ENCODE data around the gene MGMT.

MGMT gene

DNA sequence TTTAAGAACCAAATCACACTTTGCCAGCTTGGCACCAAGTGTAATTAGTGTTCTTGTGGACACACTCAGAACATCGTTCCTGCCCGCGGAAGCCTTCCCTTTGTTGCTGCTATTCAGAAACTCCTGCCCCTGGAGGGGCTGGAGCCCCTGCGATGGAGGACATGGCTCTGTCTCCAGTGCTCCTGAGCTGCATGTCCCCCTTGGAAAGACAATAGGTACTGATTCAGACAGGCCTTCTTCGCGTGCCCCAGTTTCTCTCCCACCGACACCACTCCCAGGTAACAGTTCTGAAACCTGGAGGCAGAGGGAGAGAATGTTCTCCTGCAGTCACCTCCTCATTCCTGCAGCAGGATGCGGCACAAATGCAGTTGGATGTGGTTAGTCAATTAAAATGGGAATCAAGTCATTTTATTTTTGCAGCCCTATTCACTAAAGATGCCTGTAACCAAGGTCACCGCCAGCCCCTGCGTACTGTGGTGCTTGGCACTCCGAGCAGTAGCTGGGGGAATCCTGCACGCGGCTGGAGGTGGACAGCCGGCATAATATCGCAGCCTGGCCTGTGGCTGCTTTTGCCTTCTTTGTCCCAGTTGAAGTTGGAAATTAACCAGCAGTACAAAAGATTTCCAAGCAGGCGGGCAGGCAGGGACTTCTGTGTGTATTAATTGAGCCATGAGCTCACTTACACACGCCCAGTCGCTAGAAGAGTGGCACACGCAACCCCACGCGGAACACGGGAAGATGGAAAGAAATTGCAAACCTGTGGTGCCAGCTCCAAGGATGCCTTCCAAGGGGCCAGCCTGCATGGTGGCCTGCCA lies 291.4 kb downstream of the MGMT start:
- Histone ChIP-seq H3K36me3 (peaks cover 13 to 69% (median 45%) of the 10 kb centered on the region in 11 experiments), H3K9ac (no peak overlapping the region), H4K20me1 (no peaks in the 10 kb centered on the region; a peak in 2 of 22 replicates), H3K27ac (no peak overlapping the region), H3K4me3 (no peak overlapping the region), H3K4me2 (peak overlapping the region in 8 of 11 experiments; percentile 7 to 91 (median 86); a peak in 8 of 22 replicates), H3K4me1 (peaks cover 13 to 40% (median 22%) of the 10 kb centered on the region in 10 experiments), H3K27me3 (no peaks in the 10 kb centered on the region), H3K9me3 (replicated peaks in 1 of 11) (peaks cover 14 to 26% (median 18%) of the 10 kb centered on the region in 11 experiments)
- TF ChIP-seq Cebpa-rat (IDR thresholded peaks at IDR 0.05) = no peak

DNA sequence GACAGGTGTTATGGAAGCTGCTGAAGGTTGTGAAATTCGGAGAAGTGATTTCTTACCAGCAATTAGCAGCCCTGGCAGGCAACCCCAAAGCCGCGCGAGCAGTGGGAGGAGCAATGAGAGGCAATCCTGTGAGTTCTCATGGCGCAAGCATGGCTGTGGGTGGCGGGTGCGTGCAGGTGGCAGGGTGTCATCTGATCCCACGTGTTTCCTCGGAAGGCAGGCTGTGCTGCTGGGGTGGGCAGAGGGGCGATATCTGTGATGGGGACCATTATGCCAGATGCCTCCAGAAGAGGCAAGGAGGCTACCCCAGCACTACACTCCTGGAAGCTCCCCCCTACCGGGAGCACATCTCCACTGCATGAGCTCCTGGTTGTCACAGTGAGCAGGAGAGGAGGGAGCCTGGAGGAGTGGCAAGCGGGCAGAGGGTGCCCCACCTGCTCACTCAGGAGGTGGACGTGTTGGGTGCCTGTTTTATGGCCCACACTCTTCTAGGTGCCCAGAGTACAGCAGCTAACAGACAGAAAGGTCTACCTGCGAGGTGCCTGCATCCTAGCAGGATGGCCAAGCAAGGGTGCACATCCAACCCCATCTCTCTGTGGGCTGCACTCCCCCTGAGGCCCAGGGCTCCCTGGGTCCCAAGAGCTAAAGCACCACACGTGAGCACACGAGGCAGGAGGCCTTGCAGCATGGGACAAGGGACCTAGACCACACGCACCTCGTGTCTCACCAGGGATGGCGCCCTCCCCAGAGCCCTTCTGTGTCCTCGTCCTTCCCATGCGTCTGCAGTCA lies 292.4 kb downstream of the MGMT start:
- Histone ChIP-seq H3K36me3 (peaks cover 13 to 64% (median 45%) of the 10 kb centered on the region in 11 experiments), H3K4me1 (peaks cover 13 to 39% (median 22%) of the 10 kb centered on the region in 10 experiments), H3K9me3 (replicated peaks in 1 of 11) (peaks cover 5 to 16% (median 9%) of the 10 kb centered on the region in 11 experiments), H3K27me3 (no peaks in the 10 kb centered on the region), H3K27ac (no peak overlapping the region), H4K20me1 (no peaks in the 10 kb centered on the region; a peak in 2 of 22 replicates), H3K4me2 (no peak overlapping the region), H3K9ac (no peak overlapping the region), H3K4me3 (no peak overlapping the region)
- TF ChIP-seq Cebpa-rat (IDR thresholded peaks at IDR 0.05) = no peak

DNA sequence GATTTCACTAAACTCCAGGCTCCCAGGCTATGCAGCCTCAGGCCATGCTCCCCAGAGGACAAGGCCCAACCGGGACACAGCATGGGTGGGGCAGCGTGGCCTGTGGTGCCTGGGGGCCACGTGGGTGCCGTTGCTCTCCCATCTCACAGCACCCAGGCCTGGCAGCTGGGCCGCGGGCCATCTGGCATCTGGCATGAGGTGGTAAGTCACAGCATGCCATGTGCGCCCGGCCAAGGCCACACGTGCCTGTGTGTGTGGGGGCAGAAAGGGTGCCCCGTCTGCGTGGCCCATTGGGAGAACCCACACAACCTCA lies 292.9 kb downstream of the MGMT start:
- Histone ChIP-seq H3K9ac (no peak overlapping the region), H4K20me1 (no peaks in the 10 kb centered on the region; a peak in 2 of 22 replicates), H3K4me1 (peaks cover 13 to 34% (median 22%) of the 10 kb centered on the region in 10 experiments), H3K27me3 (no peaks in the 10 kb centered on the region), H3K4me3 (no peak overlapping the region), H3K27ac (no peak overlapping the region), H3K4me2 (no peak overlapping the region), H3K9me3 (replicated peaks in 1 of 11) (peaks cover 0 to 11% (median 4%) of the 10 kb centered on the region in 11 experiments; a peak in 13 of 22 replicates), H3K36me3 (peaks cover 13 to 58% (median 42%) of the 10 kb centered on the region in 11 experiments)
- TF ChIP-seq Cebpa-rat (IDR thresholded peaks at IDR 0.05) = no peak

DNA sequence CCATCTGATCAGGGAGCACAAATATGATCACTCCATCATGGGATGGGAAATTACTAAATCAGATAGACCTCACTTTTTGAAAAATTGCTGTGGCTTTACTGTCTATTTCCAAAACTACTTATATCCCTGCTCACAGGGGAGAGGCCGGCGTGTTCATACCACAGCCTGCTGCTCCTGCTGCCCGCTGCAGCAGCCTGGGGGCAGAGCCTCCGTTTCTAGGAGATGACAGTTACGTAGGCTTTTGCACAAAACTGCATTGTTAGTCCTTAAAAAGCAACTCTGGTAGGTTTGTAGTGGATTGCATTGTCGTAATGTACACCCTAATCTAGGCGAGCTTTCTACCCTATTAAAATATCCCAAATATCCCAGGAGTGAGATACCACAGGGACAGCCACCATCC lies 293.4 kb downstream of the MGMT start:
- no peaks in the 10 kb centered on the region for H3K27me3 ChIP-seq
- peaks cover 13 to 31% (median 22%) of the 10 kb centered on the region in 10 experiments for H3K4me1 ChIP-seq
- H3K36me3 ChIP-seq = peaks cover 13 to 54% (median 42%) of the 10 kb centered on the region in 11 experiments

DNA sequence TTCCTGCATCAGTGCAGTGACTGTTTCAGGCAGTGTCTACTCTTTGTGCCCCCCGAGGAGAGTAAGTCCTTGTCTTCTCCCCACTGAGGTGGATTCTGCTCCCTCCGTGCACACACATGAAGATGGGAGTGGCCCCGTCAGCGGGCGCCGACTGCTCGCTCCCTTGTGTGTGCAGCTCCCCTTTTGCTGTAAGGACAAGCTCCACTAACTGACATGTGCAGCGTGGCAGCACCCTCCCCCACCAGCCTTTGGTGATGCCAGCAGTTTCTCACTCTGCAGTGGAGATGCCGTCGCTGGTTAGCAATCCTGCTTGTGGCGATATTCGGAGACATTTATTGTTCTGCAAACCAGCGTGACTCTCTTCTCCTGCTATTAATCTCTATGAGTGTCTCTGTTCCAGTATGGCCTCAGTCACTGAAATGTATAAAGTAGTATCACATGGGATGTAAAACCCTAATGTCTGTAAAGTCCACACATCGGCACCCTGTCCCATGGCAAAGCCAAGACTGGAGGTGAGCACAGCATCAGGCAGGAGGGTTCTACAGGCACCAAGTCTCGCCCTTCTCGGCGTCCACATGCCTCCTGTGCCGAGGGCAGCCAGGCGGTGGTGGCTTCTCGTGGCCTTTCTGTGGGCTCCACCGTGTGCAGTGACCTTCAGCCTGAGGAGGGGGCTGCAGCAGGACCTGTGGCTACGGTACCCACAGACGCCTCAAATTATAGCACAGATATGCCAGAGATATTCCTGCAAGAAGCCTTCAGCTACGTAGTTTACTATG lies 294.3 kb downstream of the MGMT start:
- Histone ChIP-seq H3K9ac (no peak overlapping the region), H3K4me2 (no peak overlapping the region), H3K9me3 (replicated peaks in 1 of 11) (no peaks in the 10 kb centered on the region), H4K20me1 (peaks cover 0 to 6% (median 0%) of the 10 kb centered on the region in 11 experiments; a peak in 3 of 22 replicates), H3K4me1 (peaks cover 13 to 26% (median 17%) of the 10 kb centered on the region in 10 experiments), H3K36me3 (peaks cover 13 to 52% (median 42%) of the 10 kb centered on the region in 11 experiments), H3K4me3 (no peak overlapping the region), H3K27ac (no peak overlapping the region), H3K27me3 (no peaks in the 10 kb centered on the region)
- no peak for TF ChIP-seq Cebpa-rat (IDR thresholded peaks at IDR 0.05)

More for the DNA sequence above, 293.4 kb downstream of the MGMT start:
- no peak for TF ChIP-seq Cebpa-rat (IDR thresholded peaks at IDR 0.05)
- H4K20me1 ChIP-seq = no peaks in the 10 kb centered on the region; a peak in 2 of 22 replicates
- no peak overlapping the region for H3K4me3 ChIP-seq
- H3K9ac ChIP-seq = no peak overlapping the region
- H3K27ac ChIP-seq = no peak overlapping the region
- peaks cover 0 to 6% (median under 1%) of the 10 kb centered on the region in 11 experiments; a peak in 4 of 22 replicates for H3K9me3 ChIP-seq (replicated peaks in 1 of 11)
- H3K4me2 ChIP-seq = no peak overlapping the region

DNA sequence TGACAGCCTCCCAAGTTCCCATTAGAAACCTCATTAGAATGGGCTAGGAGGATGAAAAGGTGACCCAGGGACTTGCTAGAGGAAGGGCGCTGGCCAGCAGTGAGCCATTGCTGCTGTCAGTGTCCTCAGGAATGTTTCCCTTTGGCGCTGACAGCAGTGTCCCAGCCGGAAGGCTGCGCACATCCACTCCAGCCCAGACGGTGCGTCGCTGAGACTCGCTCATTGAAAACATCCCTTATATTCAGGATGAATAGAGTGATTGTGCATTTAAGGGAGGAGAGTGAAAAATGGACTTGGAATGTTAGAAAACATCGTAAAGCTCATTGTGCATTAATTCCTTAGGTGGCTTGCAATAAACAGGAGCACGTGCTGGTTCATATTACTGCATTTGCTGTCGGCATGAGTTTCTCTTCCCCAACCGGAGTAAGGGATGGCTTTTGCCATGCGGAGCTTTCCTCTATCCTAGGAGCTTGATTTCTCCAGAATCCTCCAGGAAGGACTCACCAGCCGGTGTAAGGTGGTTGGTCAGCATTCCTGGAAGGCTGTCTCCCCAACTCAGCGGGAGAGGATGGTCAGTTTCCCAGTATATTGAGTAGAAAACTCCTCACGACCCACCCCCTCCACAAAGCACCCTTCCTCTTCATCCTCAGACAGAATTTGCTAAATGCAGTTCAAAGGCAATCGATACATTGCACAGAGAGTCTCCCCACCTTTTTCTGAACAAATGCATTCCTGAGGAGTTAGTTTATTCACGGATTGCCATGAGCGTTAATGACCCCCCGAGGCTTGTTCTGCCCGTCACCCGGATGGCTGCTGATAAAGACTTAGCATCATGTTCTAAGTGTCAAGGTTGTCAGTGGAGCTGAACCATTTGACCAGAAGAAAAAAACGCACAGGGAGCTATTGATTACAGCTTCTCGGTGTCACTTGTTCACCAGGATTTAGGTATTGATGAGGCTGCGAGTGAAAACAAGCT lies 295.2 kb downstream of the MGMT start:
- Histone ChIP-seq H3K9me3 (replicated peaks in 1 of 11) (no peaks in the 10 kb centered on the region), H3K27ac (no peak overlapping the region), H4K20me1 (peaks cover 0 to 14% (median 0%) of the 10 kb centered on the region in 11 experiments; a peak in 3 of 22 replicates), H3K9ac (no peak overlapping the region), H3K4me1 (peaks cover 5 to 18% (median 8%) of the 10 kb centered on the region in 10 experiments), H3K36me3 (peaks cover 17 to 60% (median 43%) of the 10 kb centered on the region in 11 experiments), H3K27me3 (no peaks in the 10 kb centered on the region), H3K4me3 (no peak overlapping the region), H3K4me2 (no peak overlapping the region)
- no peak for TF ChIP-seq Cebpa-rat (IDR thresholded peaks at IDR 0.05)

DNA sequence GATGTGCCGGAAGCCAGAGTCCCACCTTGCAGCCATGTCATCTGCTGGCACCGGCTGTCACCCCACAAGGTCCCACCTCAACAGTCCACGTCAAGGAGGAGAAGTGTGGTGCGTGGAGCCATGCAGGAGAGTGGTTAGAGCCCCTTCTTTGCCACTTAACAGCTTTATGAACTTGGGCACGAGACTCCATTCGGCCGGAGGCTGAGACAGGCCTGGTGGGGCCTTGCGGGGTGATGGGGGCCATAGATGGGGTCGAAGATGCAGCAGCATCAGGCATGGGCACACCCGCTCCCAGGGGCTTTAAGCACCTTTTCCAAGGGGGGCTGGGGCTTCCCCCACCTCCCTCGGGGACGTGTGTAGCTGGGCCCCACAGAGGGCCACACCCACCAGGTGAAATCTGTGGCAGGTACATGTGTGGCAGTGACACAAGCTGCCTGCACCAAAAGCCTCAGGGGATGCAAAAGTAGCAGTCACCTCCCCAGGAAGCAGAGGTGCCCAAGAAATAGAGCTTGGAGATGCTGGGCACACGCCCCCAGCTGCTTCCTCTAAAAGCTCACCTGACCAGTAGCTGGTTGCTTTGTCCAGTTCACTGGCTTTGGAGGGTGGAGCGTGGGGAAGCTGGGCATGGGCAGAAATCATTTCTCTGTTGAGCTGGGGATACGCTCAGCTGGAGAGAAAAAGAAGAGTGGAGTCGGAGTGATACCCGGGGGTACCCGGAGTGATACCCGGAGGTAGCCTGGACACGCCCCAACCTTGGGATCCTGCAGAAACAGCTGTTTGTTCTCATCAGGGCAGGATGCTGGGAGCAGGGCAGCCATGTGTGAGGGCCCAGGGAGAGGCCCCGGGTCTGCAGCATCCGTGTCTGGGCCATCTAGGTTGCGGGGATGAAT lies 297.2 kb downstream of the MGMT start:
- Histone ChIP-seq H3K4me3 (no peak overlapping the region), H3K27ac (no peak overlapping the region), H3K36me3 (peaks cover 17 to 69% (median 45%) of the 10 kb centered on the region in 11 experiments), H4K20me1 (peaks cover 0 to 16% (median 0%) of the 10 kb centered on the region in 11 experiments; a peak in 3 of 22 replicates), H3K4me1 (no peaks in the 10 kb centered on the region), H3K4me2 (no peak overlapping the region), H3K9ac (no peak overlapping the region), H3K9me3 (replicated peaks in 1 of 11) (no peaks in the 10 kb centered on the region), H3K27me3 (no peaks in the 10 kb centered on the region)
- no peak for TF ChIP-seq Cebpa-rat (IDR thresholded peaks at IDR 0.05)

All from BLaER1 treated with 17β-estradiol and CSF1 and Interleukin-3, amounts not matched to agents 10 nM and 100 nM (cell line).